BJ (cell line): ENCODE results near the gene PDE4D. TPM values are rescaled to one million over a fixed set of nuclear protein-coding genes. Genes with fewer than 3 reads are reported as not detected.

ENCODE experiments used
- CTCF ChIA-PET: fragments of 350-600 bp; formaldehyde crosslinking; extraction: SDS; loops from one replicate; lab custom pipeline; 2021; ENCODE audit warnings: antibody characterized with exemption, inconsistent platforms; lab: Yijun Ruan, JAX
- POLR2A ChIA-PET: fragments of 300-600 bp; sonication (Branson Sonifier 250); formaldehyde crosslinking; extraction: SDS; loops from one replicate; lab custom pipeline; 2021; ENCODE audit warnings: antibody characterized with exemption; lab: Charles Lee
- DNase-seq: peaks from one replicate; pipeline ENCODE4 v3.0.0-alpha.2; 2011; ENCODE audit warnings: low read depth
- H3K27me3 ChIP-seq: 2 replicates; pipeline ENCODE4 v1.6.0; 2011; ENCODE audit warnings: low read length; ENCODE audit not compliant: control insufficient read depth, insufficient read depth
- H3K36me3 ChIP-seq: 2 replicates; pipeline ENCODE4 v1.5.1; 2011; ENCODE audit warnings: low read length; ENCODE audit not compliant: control insufficient read depth, insufficient read depth
- H3K4me3 ChIP-seq: 2 replicates; pipeline ENCODE4 v1.5.1; 2011; ENCODE audit warnings: low read depth, mild to moderate bottlenecking, control low read depth, low read length
- CTCF ChIP-seq: IDR thresholded peaks from 2 replicates; pipeline ENCODE4 v1.5.1; 2011; ENCODE audit warnings: low read depth, mild to moderate bottlenecking, control low read depth, inconsistent platforms, low read length, moderate library complexity; ENCODE audit not compliant: insufficient read depth
- polyA plus RNA-seq: library from polyadenylated mRNA; depleted of rRNA; stranded (reverse); fragments of >200 nt; gene quantifications from 2 replicates; pipeline ENCODE4 v1.2.3, GENCODE V29; 2011

The PDE4D gene
- polyA plus RNA-seq, 1 experiment, result 2.8 TPM

GRCh38 chr5:59282726-59283125 is 610.8 kb downstream of the PDE4D start:
- Histone ChIP-seq H3K27me3 (no peaks in the 10 kb centered on the region), H3K4me3 (no peak overlapping the region), H3K36me3 (no peaks in the 10 kb centered on the region)
- DNase-seq, result no peak
- ChIA-PET POLR2A (no interaction called here), CTCF (no interaction called here)
- no peak for TF ChIP-seq CTCF

GRCh38 chr5:59279979-59280378 is 613.5 kb downstream of the PDE4D start:
- no peak for TF ChIP-seq CTCF
- POLR2A ChIA-PET, result no interaction called here
- CTCF ChIA-PET, result no interaction called here
- Histone ChIP-seq H3K36me3 (no peaks in the 10 kb centered on the region), H3K27me3 (peaks cover 1% of the 10 kb centered on the region; the same call in 1 of the 2 replicates), H3K4me3 (no peak overlapping the region)
- no peak for DNase-seq

- Histone ChIP-seq H3K4me3 (no peak overlapping the region), H3K27me3 (peaks cover 1% of the 10 kb centered on the region; the same call in 1 of the 2 replicates), H3K36me3 (no peaks in the 10 kb centered on the region)
- DNase-seq, result no peak
- POLR2A ChIA-PET, result no interaction called here
- CTCF ChIA-PET, result interaction anchor here (0.8 to 1.0 kb wide), 2 partner anchors 19 to 450 kb away, joined by 3 read pairs; no protein-coding TSS in a partner anchor
- TF ChIP-seq CTCF, result no peak
Observed at GRCh38 chr5:59276917-59277372, 616.6 kb downstream of the PDE4D start.

GRCh38 chr5:59276325-59276675 is 617.2 kb downstream of the PDE4D start:
- no peaks in the 10 kb centered on the region for H3K36me3 ChIP-seq
- H3K4me3 ChIP-seq, result no peak overlapping the region
- POLR2A ChIA-PET, result no interaction called here
- CTCF ChIA-PET, result no interaction called here
- no peak for DNase-seq
- TF ChIP-seq CTCF, result no peak
- H3K27me3 ChIP-seq, result peaks cover 1% of the 10 kb centered on the region; the same call in 1 of the 2 replicates

- 0 out of 2 replicates have a peak overlapping the region, but pooled peaks have one; percentile 2 for H3K4me3 ChIP-seq
- peaks cover 1% of the 10 kb centered on the region; the same call in 1 of the 2 replicates for H3K27me3 ChIP-seq
- no peak for DNase-seq
- H3K36me3 ChIP-seq, result no peaks in the 10 kb centered on the region
- POLR2A ChIA-PET, result interaction anchor here (0.6 kb wide), 1 partner anchor 100 kb away, joined by 15 read pairs; no protein-coding TSS in a partner anchor
- CTCF ChIA-PET, result no interaction called here
- no peak for TF ChIP-seq CTCF
Observed at GRCh38 chr5:59275510-59276324, 617.8 kb downstream of the PDE4D start.
